NCI-H446 treated with DMSO at 0.1 percent for 48 hours (cell line): ENCODE data around the gene SP100.
"Not testable (repeated sequence)": the region's sequence is repeated elsewhere in the genome, so short reads cannot be mapped to it uniquely, and the experiment has no call there.

Source experiments
- DNase-seq: peaks from one replicate; lab custom pipeline; 2025; lab: John Stamatoyannopoulos, UW

The SP100 gene

DNA sequence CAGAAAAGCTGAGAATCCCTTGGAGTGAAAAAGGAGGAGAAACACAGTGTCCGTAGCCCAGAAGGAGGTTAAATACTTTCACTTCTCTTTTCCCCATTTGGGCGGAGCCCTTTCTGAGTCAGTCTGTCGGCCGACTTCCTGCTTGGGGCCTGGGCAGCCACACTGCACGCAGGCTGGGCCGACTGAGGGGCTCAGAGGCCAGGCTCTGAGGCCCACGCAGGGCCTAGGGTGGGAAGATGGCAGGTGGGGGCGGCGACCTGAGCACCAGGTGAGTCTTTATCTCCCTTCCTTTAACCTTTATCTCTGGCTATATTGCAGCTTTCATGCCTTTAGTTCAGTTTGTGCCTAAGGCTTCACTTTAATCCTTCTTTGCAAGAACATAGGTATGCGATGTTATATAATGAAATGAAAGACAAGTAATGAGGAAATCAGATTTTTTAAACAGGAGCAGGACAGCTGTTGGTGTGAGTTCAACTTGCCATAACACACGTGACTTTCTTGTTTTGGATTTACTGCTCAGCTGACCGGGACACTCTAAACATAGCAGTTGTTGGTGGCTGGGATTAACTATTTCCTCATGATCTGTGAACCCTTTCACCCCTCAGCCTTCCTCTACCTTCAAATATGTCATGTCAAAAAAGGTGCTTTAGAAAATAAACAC lies at the start of gene SP100:
Gene SP100 (plus strand): TSS at position 141 of the 661 bp plus-strand sequence. CDS start 96 bp downstream, at position 237.
- DNase-seq: no peak

DNA sequence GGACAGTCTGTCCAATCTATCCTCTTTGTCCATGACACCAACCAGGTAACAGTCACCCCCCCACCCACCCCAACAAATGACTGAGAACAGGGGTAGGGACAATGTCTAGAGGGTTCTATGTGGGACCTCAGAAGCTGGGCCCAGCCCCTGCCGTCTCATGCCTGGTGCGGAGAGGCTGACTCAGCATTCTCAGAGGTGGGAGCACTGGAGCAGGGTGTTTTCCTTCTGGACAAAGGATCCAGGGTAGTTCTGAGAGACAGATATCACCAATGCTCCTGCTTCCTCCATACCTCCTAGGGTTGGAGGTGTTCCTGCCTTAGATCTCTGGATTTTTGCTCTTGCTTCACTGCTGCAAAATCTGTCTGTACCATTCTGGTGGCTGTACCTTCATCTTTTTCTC lies 33.9 kb upstream of the SP100 start:
- no peak for DNase-seq

DNA sequence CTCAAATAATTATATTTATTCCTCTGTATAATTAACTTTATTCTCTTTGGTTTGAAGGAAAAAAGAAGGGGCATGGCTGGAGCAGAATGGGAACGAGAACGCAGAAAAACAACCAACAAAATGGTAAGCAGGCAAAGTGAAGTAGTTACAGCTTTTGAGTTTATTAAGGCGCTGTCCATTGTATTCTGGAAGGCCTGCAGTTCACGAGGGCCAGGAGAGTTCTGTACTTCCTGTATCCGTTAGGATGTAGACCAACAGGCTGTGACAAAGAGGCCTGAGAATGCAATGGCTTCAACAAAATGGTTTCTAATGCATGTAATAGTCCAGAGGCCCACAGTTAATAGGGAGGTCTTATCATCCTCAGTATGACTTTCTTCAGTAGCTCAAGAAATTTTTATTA lies 32.5 kb upstream of the SP100 start:
- DNase-seq: no peak

DNA sequence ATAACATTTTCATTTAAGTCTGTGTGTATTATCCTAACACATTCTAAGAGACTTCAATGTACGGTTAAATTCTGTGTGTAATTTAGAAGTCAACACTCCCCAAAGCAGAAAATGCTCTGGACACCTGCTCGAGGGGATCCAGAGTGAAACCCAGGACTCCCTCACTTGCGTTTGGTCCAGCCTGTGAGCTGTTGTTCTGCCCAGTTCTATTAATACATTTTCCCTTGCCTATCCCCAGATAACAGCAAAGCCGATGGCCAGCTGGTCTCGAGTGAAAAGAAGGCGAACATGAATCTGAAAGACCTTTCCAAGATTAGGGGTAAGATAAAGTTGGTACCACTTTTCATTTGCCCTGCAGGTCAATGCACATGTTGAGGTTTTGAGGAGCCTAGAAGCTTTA lies 31.0 kb upstream of the SP100 start:
- no peak for DNase-seq

DNA sequence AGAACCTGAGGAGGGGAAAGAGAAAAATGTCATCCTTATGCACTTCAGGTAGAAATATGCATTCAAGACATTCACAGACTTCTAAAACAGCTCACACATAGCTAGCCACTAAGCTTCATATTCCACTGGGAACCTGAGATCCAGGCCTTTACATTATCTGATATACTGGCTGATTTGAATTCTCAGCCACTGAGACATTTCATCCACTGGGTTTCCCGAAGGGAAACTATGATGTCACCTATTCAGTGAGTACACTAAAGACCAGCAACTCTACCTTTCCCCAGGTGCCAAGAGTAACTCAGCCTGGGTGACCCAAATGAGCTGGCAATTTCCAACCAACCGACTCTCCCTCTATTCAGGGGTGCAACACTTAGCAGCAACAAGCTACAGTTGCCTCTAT lies 21.7 kb upstream of the SP100 start:
- DNase-seq: no peak

DNA sequence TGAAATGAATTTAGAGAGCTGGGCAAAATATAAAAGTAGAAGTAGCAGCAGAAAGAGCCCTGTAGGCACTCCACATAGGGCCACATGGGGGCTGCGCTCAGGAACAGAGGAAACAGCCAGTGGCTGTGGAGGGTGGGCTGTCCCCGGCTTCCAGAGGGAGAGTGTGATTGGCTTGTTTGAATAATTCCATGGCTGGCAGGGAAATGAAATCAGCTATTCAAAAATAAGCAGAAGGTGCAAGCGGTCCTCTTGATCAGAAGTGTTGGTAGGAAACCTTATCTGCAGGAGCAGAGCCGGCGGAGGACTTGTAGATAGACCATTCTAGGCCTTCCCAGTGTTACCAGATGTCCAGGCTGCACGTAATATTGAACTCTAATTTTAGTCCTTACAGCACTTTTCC lies 17.3 kb upstream of the SP100 start:
- not testable (repeated sequence) for DNase-seq

DNA sequence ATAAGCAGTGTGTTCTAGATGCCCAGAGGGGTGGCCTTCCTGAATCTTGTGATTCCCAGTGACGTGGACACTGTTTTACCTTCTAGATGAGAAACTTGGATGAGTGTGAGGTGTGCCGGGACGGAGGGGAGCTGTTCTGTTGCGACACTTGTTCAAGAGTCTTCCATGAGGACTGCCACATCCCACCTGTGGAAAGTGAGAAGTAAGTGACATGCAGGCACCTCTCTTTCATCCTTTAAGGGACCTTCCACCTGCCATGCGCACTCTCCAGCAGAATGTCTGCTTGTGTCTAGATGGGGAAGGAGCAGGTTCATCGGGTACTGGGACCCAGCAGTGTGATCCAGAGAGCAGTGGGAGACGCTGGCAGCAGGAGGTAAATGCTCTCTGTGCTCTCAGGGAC lies 16.0 kb upstream of the SP100 start:
- no peak for DNase-seq

DNA sequence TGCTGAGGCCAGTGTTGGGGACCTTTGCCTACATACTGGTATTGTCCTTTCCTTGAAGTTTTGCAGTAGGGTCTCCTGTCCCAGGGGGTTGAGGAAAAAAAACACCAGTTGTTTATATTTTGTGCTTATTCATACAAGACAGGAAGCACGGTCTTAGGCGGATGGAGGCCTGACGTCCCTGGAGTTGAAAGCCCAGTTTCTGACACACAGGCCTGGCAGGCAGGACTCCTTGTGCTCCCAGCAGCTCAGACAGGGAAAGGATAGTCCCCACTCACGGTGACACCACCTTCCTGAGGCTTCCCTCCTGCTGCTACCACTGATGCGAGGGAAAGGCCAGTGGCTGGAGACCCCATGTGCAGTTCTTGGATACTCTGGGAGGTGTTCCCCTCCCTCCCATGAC lies 15.5 kb upstream of the SP100 start:
- DNase-seq: no peak

DNA sequence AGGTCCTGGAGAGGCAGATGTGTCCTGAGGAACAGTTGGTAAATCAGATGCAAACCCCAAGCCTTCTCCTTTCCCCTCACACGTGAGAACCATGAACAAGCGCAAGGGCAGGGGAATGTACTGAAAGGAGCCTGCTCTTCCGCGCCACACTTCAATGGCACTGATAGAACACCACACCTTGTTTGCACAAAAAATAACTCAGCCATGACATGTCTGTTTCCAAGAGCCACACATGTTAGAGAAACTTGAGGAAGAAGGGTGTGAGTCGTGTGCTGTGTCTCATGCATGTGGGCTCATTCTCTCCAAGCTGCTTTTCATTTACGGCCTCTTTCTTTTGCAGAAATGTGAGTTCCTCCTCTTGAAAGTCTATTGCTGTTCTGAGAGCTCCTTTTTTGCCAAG lies 15.0 kb upstream of the SP100 start:
- not testable (repeated sequence) for DNase-seq

DNA sequence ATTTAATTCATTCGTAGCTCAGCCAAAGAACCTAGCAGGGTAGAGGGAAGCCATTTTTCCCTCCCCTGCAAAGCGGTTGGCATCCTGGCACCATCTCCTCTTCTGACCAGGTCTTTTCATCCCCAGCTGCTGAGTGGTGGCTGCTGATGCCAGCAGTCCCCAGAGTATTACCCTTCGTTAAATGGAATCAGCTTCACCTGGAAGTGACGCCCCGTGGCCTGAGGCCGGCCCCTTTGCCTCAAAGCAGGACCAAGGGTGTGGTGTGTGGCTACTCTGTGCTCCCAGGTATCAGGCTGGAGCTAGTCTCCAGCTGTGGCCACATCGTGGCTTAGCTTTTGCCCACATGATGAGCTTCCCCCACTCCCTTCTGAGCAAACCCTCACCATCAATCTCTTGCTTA lies 12.3 kb upstream of the SP100 start:
- DNase-seq: no peak

DNA sequence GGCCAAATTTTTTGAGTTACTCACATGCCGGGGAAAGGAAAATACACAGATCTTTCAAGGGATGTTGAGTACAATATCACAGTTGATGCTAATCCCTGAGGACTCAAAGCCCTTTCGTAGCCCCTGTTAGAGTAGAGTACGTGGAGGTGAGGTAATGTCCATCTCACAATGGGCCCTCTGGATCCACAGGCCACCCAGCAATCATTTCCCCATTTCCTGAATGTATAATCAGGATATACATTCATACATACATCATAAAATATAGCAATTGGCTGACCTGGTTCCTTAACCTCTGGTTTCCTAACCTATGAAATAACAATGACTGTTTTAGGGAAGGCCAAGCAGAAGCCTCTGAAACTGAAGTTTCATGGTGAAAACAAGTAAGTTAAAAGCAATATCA lies 10.2 kb upstream of the SP100 start:
- no peak for DNase-seq

DNA sequence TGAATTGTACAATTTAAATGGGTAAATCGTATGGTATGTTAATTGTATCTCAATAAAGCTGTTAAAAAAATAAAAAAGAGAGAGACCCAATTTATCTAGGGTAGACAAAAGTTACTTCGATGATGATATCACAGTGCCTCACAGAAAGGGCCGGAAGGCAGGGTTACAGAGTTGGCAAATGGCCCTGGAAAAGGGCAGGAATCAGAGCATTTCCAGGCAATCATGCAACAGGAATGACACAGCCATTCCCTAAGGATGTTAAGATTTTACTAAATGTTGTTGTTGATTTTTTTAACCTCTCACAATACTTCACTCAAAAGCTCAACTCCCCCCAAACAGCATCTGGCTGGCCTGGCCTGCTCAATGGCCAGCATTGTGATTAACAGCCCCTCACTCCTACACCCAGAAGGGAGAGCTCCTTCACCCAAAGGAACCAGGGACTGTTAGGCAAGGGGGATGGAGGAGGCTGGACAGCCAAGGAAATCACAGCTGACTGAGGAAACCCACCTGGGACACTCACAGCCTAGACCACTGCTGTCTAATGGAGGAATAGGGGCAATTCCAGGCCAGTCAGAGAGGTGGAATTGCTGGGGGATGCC lies 7.7 kb upstream of the SP100 start:
- DNase-seq: no peak

DNA sequence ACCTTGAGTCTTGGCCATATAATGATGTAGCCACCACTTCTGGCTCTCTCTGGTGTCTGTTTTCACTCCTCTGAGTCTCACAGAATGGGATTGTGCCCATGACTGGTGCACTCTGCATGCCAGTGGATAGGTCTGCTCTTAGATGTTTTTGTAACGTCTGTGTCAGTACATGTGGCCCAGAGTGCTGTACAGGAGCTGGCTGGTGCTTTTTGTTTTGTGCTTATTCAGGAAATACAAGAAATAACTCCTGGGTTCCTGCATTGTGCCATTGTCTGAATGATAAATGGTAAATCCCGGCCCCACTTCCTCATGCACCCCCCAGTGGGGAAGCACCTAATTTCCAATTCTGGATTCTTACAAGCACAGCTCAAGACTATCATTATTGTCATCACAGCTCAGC lies 6.7 kb upstream of the SP100 start:
- not testable (repeated sequence) for DNase-seq

DNA sequence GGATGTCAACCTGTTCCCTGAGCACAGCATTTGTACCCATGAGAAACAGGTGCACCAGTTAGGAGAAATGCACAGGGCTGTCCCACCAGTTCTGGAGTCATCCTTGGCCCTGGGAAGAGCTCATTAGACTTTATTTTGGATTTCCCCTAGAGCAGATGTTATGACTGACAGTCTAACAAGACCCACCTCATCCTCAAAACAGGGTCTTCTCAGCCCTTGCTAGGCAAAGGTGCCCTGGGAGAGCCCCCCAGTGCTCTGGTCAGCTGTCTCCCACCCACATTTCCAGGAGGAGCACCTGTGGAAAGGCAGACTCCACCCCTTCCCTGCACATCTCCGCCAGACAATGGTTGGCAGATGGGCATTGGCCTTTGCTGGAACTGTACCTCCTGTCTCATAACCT lies 5.7 kb upstream of the SP100 start:
- DNase-seq: no peak

DNA sequence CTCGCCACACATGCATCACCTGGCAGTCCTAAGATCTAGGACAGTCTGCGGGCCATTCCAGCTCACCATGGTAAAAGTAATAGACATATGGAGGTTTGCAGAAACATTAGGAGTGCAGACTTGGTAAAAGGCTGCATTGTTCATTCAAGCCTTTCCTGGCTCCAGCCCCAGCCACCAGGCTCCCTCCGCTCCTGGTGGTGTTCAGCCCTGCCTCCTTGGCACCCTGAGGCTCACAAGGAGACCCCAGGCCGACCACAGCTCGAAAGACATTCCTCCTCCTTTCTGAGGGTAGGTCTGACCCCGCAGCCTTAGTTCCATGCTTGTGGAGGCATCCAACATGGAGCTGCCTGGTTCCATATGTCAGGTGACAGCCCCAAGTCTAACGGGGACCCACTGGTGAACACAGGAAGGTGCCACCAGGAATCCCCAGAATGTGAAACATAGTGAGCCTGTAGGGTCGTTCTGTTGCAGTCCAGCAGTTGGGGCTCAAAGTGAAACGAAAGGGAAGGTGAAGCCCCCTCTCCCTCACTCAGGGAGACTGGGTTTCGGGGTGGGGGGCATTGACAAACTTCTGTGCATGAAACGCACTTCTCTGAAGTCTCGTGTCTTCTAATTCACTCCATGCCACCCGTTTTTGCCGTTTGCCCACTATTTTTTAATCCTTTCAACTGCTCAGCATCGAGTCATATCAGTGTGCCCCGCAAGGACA lies 5.0 kb upstream of the SP100 start:
- no peak for DNase-seq

DNA sequence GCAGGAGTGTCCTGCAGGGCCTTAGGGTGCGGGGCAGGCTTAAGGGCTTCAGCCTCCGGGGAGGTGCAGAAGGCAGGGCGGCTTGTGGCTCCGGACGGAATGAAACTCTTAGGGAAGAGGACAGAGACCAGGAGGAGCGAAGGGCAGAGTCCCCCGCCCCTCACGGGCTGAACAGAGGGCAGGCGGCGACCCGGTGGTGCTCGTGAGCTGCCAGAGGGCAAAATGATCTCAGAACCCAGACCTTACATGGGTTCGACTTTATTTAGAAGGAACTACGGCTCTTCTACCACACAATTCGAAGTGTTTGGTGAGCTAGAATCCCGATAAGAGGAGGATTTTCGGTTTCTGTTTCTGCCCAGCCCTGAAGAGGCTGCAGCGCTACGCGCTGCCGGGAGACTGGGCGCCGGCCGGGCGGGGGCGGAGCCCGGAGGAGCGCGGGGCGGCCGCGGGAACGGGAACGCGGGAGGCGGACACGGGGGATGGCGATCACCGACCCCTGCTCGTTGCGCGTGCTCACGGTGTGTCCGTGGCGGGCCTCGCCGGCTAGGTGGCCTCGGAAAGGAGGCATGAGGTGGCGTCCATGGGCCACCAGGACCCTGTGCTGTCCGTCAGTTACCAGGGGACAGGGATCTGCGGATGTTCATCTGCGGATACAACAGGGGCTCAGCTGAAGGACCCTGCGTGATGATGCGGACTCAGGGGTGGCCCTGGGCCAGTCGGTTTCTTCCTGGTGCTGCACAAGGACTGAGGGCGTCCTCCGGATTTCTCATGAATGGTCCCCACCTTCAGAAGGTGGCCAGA lies 4.2 kb upstream of the SP100 start:
- DNase-seq: no peak

DNA sequence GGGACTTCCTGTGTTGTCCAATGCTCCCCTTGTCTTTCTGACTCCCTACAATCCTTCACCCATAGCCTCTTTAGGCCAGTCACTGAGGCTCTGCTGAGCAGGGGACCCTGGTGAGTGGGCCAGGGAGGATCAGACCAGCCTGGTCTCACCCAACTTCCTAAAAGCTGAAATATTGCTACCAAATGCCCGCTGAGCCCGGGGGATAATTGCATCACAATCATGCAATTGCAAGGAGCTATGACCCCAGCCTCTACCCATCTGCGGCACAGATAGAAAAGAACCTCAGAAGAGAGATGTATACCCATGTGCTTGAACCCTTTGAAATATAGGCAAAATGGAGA lies 3.7 kb upstream of the SP100 start:
- no peak for DNase-seq

DNA sequence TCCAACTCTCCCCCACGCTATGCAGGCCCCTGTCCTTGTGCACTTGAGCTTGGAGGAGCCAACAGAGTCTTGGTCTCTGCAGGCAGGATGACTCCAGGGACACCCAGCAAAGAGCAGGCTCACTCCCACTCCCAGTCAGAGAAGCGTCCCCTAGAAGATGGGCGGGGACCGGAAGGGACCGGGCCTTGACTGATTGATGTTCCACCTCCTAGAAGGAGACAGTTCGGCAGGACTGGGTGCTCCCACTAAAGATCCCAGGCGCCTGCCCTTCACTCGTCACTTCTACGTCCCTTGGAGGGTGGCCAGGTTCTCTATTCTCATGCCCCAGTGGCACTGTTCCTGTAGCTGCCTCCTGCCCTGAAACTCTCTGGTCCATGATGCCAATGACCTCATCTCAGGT lies 3.2 kb upstream of the SP100 start:
- DNase-seq: no peak

DNA sequence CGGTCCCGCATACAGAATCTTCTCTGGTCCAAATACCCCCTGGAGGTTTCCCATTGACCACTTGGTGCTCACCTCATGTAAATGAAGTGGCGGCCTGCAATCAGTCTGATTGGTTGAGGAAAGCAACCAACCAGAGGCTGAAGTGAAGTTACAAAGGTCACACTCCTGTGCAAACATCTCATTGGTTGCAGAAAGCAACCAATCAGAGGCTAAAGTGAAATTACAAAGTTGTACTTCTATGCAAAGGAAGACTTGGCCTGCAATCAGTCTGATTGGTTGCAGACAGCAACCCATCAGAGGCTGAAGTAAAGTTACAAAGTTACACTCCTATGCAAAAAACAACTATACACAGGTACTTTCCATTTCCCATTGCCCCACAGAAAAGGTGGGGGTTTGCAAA lies 2.5 kb upstream of the SP100 start:
- no peak for DNase-seq

DNA sequence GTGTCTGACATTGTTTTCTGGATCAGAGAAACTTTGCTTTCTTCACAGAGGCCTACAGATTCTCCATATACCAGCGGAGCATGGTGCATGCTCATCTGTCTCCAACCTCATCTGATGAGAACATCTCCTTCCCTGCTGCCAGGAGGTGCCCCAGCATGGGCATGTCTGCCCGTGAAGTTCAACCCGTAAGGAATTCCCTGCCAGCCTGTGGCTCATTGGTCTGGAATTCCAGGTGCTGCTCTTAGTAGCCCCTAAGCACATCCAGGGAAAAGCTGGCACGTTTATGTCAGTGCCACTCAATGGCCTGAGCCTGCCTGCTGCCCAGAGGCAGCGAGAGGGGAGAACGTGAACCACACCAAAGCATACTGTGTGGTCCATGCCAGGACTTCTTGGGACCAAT lies 1.7 kb upstream of the SP100 start:
- no peak for DNase-seq

DNA sequence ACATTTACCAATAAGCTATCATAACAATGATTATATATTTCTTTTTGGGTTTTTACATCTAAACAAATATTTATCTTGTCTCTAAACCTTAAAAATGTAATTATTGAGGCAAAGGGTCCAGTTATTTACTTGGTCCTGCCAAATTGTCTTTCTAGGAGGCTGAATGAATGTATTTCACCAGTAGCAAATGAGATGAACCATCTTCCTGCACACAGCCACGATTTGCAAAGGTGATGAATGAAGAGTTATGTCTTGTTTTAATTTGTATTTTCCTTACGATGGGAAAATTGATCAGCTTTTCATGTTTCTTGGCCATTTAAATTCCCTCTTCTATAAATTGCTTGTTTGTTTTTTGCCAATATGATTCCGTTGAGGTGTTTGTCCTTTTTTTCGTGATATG lies 1.4 kb downstream of the SP100 start:
- DNase-seq: no peak

DNA sequence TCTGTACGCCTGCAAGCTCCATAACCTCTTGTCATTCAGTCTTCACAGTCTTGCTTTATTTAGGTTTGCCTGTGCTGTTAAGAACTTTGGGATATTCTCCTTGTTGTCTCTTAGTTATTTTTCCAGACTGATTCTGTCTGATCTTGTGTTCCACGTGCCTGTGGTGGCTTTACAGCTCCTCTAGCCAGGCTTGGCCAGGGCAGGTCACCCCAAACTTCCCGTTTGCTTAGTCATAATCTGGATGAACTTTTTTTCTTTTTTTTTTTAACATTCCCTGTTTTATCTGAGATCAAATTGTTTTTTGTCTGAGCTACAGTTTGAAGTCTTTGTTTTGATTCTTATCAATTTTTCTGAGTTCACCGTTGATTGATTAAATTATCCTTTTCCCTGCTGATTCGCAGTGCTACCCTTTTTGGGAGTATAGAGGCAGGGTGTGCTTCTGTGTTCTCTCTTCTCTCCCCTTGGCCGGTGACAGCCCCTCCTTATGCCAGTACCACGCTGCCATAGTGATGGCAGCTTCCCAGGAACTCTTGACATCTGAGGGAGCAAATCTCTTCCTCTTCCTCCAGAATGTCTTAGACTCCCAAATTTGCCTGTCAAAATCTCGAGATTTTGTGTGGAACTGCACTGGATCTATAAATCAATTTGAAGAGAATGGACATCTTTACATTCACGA lies 2.5 kb downstream of the SP100 start:
- DNase-seq: no peak
